Diencephalon (tissue), 1 donor: ENCODE results near the gene C22orf15. TPM values are rescaled to one million over a fixed set of nuclear protein-coding genes. Genes with fewer than 3 reads are reported as not detected.

ENCODE experiments used
- total RNA-seq: library from RNA; depleted of rRNA; stranded (reverse); fragments of >200 nt; gene quantifications from one replicate; pipeline ENCODE4 v1.2.3, GENCODE V29; 2014

The C22orf15 gene, protein sequence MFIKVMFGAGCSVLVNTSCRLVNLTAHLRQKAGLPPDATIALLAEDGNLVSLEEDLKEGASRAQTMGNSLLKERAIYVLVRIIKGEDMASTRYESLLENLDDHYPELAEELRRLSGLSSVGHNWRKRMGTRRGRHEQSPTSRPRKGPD
- 2.1 TPM for total RNA-seq

DNA sequence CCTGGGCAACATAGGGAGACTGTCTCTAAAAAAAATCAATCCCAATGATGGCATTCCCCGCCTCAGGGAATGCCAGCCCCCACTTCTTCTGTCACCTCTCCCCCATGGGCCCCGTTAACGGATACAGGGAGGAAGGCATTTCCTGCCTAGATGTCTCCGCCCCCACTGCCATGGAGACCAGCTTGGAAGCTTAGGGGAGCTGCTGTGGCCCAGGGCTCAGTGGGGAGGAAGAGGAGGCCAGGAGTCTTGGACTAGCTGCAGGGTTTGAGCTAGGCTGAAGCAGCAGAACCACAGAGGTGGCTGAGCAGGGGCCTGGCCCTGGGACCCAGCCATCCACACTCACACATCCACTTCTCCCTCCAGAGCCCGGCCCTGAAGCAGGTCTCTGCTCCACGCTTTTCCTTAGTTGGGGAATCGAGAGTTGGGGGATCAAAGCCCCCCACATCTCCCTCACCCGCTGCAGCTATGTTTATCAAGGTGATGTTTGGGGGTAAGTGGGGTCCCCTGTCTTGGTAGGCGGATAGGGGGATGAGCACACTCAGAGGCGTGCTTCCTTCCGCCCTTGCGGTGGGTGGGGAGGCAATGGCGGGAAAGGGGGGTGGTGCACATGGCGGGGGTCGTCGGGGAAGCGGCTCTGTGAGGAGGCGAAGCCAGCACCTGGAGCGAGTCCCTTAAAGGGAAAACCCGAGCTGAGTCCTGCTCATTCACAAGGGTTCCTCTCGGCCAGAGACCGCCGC is at the start of gene C22orf15:
C22orf15 (plus strand) TSS at position 149 of the 737 bp plus-strand sequence; CDS start at position 466, 317 bp downstream.

DNA sequence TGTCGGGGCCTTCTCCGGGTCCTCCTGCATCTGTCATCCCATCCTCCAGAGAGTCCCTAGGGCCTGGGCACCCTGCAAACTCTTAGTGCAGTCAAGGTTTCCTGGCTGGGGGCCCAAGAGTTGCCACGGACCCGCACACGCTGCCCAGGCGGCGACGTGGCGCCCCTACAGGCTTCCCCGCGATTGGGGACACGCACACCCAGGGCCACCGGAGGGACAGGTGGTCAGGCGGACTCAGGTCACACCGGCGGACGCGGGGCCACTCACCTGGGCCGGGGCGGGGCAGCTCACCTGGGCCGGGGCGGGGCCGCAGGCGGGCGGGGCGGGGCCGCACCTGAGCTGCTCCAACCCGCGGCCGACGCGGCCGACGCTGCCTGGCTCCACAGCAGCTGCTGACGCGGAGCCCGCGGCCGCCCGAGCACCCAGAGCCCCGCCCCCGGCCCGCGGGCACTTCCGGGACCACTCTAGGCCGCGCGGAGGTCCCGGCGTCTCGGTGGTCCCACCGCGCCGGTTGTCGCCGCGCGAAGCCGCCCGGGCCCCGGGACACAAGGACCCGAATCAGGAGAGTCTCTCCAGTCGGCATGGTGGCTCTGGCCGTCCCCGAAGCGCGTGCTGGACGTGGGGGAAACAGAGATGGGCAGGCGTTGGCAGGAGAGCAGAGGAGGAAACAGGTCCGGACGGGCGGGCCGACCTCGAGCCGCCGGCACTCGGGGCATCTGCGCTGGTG is 11.9 kb upstream of the C22orf15 start, which contains the start of gene ZNF70:
ZNF70 (minus strand) TSS at position 399 of the 727 bp plus-strand sequence. CDS start 5,972 bp downstream, outside the sequence.

DNA sequence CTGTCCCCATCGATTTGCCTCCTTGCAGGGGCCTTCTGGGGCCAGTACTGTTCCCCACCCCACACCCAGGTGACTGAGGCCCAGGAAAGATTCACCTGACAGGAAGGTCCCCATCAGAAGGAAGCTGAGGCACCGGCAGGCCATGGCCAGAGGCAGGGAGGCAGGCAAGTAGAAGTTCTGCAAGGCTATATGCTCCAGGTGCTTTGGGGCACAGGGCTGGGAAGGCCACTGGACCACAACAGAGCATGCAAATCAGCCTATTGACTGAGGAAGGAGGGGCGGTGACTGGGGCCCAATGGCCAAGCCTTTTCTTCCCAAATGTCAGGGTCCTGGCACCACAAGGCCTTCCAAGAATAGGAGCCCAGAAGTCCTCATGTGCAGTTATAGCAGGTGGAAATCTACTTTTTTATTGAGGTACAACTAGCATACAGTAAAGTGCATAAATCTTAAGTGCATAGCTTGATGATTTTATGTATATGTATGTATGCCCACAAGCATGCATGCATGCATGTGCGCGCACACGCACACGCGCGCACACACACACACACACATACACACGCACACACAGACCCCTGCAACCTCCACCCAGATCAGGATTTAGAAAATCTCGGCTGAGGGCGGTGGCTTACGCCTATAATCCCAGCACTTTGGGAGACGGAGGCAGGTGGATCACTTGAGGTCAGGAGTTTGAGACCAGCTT is 8.4 kb upstream of the C22orf15 start, which contains the start of gene VPREB3:
VPREB3 (minus strand) TSS at position 206 of the 700 bp plus-strand sequence; CDS start at position 144, 62 bp downstream.

DNA sequence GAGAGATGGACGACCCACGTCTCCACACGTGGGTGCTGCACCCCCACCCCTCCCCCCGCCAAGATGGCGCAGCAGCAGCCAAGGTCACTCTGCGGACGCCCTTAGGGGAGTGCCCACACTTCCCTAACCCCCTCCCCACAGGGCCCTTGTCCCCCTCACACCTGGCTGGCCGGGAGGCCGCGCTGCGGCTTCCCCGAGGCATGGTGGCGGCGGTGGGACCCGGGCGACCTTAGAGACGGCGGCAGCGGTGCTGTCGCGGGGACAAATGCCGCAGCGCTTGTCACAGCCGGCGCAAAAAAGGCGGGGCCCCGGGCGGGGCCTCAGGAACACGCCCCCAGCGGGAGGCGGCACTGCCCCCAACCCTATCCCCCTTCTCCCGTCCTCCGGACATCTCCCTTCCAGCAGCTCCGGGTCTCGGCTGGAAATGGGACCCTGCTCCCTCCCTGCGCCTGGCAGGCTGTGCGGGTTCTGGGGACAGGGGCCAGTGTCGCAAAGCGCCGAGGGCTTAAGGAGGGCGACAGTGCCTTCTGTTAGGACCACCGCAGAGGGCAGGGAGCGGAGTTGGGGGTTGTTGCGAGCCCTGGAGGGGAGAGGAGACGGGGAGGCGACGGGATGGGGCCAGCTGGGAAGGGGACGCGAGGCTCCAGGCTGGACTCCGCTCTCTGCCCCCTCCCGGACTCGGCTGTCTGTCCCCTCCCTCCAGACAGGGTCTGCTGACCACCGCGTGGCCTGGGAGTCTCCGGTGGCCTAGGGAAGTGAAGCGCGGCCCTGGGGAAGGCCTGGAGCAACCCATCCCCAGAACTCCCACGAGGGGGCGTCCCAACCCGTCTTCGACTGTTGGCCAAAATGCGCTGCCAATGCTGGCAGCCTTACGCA is 5.1 kb downstream of the C22orf15 start, which contains the start of gene CHCHD10:
CHCHD10 (minus strand) TSS at position 300 of the 876 bp plus-strand sequence; CDS start at position 202, 98 bp downstream.

DNA sequence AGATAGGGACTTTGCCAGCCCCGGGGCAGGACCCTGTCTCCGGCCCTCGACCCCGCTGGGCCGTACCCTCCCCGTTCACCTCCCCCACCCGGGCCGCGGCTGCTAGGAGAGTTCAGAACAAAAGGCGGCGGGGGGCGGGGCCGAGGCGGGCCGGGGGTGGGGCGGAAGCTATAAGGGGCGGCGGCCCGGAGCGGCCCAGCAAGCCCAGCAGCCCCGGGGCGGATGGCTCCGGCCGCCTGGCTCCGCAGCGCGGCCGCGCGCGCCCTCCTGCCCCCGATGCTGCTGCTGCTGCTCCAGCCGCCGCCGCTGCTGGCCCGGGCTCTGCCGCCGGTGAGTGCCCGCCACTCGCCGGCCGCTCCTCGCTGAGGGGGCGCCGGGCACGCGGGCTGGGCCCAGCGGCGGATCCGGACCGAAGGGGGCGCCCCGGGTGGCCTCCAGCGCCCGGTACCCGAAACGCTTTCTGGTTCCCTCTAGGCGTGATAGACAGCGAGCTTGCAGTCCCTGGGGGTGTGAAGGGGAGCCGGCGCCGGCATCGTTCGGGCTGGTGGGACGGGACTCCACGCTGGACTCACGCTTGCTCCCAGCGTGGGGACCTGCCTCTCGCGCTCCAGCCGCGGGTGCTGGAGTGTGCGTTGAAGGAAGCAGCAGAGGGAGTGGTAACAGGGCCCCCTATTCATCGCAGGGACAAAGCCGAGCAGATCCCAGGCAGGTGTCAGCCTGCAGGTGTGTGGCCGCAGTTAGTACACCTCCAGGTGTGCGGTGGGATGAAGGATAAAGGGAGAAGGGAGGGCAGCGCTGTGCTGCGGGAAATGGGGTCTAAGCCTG is 10.1 kb downstream of the C22orf15 start, which contains the start of gene MMP11:
MMP11 (plus strand) TSS at position 201 of the 825 bp plus-strand sequence; CDS start at position 223, 22 bp downstream.

DNA sequence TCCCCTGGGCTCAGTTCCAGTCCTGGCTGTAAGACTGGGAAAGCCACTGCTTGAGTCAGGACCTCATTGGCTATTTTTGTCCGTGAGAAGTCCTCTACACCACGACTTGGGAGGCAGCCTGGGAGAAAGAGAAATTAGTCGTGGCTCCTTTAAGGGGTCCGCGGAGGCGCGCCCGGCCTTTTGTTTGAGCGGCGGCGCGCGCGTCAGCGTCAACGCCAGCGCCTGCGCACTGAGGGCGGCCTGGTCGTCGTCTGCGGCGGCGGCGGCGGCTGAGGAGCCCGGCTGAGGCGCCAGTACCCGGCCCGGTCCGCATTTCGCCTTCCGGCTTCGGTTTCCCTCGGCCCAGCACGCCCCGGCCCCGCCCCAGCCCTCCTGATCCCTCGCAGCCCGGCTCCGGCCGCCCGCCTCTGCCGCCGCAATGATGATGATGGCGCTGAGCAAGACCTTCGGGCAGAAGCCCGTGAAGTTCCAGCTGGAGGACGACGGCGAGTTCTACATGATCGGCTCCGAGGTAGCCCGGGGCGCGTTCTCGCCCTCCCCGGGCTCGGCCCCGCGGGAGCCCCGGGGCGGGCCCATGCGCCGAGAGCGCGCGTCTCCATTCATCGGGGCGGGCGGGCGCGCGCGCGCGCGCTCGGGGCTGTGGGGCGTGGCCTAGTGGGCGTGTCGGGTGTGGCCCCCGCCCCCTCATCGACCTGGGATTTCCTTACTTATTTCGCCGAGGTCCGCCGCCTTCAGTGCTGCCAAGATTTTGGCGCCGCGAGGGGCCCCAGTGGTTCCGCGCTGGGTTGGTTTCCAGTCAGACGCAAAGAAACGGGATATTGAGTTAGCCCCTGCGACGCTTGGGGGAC is 24.2 kb downstream of the C22orf15 start, which contains the start of gene SMARCB1:
SMARCB1 (plus strand) TSS at position 215 of the 848 bp plus-strand sequence; CDS start at position 419, 204 bp downstream.

Other genes starting within 250 kb of the C22orf15 start
- not detected for gene IGLL1, start 182.7 kb upstream of the C22orf15 start, total RNA-seq
- gene DRICH1, start 130.7 kb upstream of the C22orf15 start, total RNA-seq, result 0.46 TPM
- gene RGL4, start 72.0 kb upstream of the C22orf15 start, total RNA-seq, result not detected
- gene ZNF70, start 11.9 kb upstream of the C22orf15 start, total RNA-seq, result 4.6 TPM
- gene VPREB3, start 8.6 kb upstream of the C22orf15 start, total RNA-seq, result not detected
- gene CHCHD10, start 5.0 kb downstream of the C22orf15 start, total RNA-seq, result 8.3 TPM
- gene MMP11, start 9.9 kb downstream of the C22orf15 start, total RNA-seq, result 14.3 TPM
- gene SMARCB1, start 24.0 kb downstream of the C22orf15 start, total RNA-seq, result 30.9 TPM
- 1.6 TPM for gene DERL3, start 76.0 kb downstream of the C22orf15 start, total RNA-seq
- gene SLC2A11, start 94.9 kb downstream of the C22orf15 start, total RNA-seq, result 25.6 TPM
- 160 TPM for gene MIF, start 131.4 kb downstream of the C22orf15 start, total RNA-seq
- 4.6 TPM for gene GSTT2B, start 198.2 kb downstream of the C22orf15 start, total RNA-seq
- 3.9 TPM for gene DDTL, start 203.9 kb downstream of the C22orf15 start, total RNA-seq
- 48.2 TPM for gene DDT, start 211.5 kb downstream of the C22orf15 start, total RNA-seq
- 0.46 TPM for gene GSTT2, start 217.1 kb downstream of the C22orf15 start, total RNA-seq
- not detected for gene GSTT4, start 242.5 kb downstream of the C22orf15 start, total RNA-seq
- gene CABIN1, start 248.3 kb downstream of the C22orf15 start, total RNA-seq, result 42.4 TPM